Measurements from ENCODE around the gene ELOVL6. TPM values are rescaled to one million over a fixed set of nuclear protein-coding genes. Genes with fewer than 3 reads are reported as not detected.

ELOVL6 gene
- total RNA-seq, 4 donors from 2014 or later: 2.2 to 5.8 (median 5.0) TPM

GRCh38 chr4:109996526-109996925, 201.9 kb downstream of the ELOVL6 start:
- no peak for DNase-seq (ENCODE audit: low spot score)
- TF ChIP-seq CTCF (IDR thresholded peaks at IDR 0.05): no peak
- ATAC-seq (ENCODE audit: low FRiP score): no peak

All from omental fat pad (tissue), 4 donors.